GM13976 (cell line): Measurements from ENCODE around the gene SGCE.

Source experiments
- DNase-seq: peaks from one replicate; pipeline ENCODE4 v3.0.0; 2012; ENCODE audit warnings: low spot score
- CTCF ChIP-seq: IDR thresholded peaks from 2 replicates; pipeline ENCODE4 v1.5.1; 2012; ENCODE audit warnings: borderline replicate concordance, mild to moderate bottlenecking; ENCODE audit not compliant: insufficient read depth; ENCODE audit errors: extremely low read depth, missing control alignments, control extremely low read depth
- in situ Hi-C: fragments of 300-500 bp; cut with MboI; formaldehyde crosslinking; loops from one replicate; pipeline ENCODE4 v1.12.0; 2022; ENCODE audit warnings: low sequenced_read_pairs, mixed read lengths, inconsistent platforms; ENCODE audit not compliant: unreplicated experiment

Gene SGCE

GRCh38 chr7:94643771-94644545, 12.0 kb downstream of the SGCE start:
- no peak for TF ChIP-seq CTCF
- in situ Hi-C loops: no loop called here
- DNase-seq: no peak

- no peak for DNase-seq
- in situ Hi-C loops: no loop called here
- TF ChIP-seq CTCF: no peak
Observed at GRCh38 chr7:94642838-94643653, 12.9 kb downstream of the SGCE start.

GRCh38 chr7:94639384-94639783, 16.5 kb downstream of the SGCE start:
- no peak for DNase-seq
- no peak for TF ChIP-seq CTCF
- in situ Hi-C loops: no loop called here

- TF ChIP-seq CTCF: no peak
- no peak for DNase-seq
- in situ Hi-C loops: no loop called here
Observed at GRCh38 chr7:94635687-94636086, 20.2 kb downstream of the SGCE start.

GRCh38 chr7:94634502-94634901, 21.4 kb downstream of the SGCE start:
- no peak for TF ChIP-seq CTCF
- DNase-seq: no peak
- in situ Hi-C loops: no loop called here

GRCh38 chr7:94633687-94634086, 22.2 kb downstream of the SGCE start:
- no peak for TF ChIP-seq CTCF
- in situ Hi-C loops: no loop called here
- DNase-seq: no peak
